Lung (tissue), 12 donors: Measurements from ENCODE around the gene BLOC1S4. TPM values are rescaled to one million over a fixed set of nuclear protein-coding genes. Genes with fewer than 3 reads are reported as not detected.

ENCODE experiments used
- ATAC-seq: fragments of 200-7000 bp; cut with Tn5 transposase; one replicate; pipeline ENCODE4 v1.9.1; 2020; ENCODE audit warnings: moderate number of reproducible peaks; ENCODE audit not compliant: insufficient read depth, low FRiP score
- DNase-seq, 3 donors: peaks; one replicate each; pipeline ENCODE4 v3.0.0-alpha.2; 2013 to 2017
- H3K27ac ChIP-seq, 2 donors: one replicate each; pipeline ENCODE4 v1.5.1; 2013; ENCODE audit warnings: mild to moderate bottlenecking in 2 of 2, moderate library complexity in 2 of 2, control low read depth in 1 of 2, inconsistent platforms in 1 of 2, low read depth in 1 of 2, low read length in 1 of 2
- H3K27me3 ChIP-seq, 3 donors: one replicate each; pipeline ENCODE4 v1.5.1; 2013; ENCODE audit warnings: low read length in 2 of 3; ENCODE audit not compliant: control insufficient read depth in 3 of 3, insufficient read depth in 3 of 3
- H3K36me3 ChIP-seq, 4 donors: one replicate each; pipeline ENCODE4 v1.5.1; 2013; ENCODE audit warnings: low read length in 4 of 4, mild to moderate bottlenecking in 1 of 4, moderate library complexity in 1 of 4; ENCODE audit not compliant: control insufficient read depth in 4 of 4, insufficient read depth in 4 of 4
- H3K4me1 ChIP-seq, 5 donors: one replicate each; pipeline ENCODE4 v1.5.1; 2013; ENCODE audit warnings: low read length in 5 of 5, mild to moderate bottlenecking in 2 of 5, moderate library complexity in 1 of 5; ENCODE audit not compliant: control insufficient read depth in 5 of 5, insufficient read depth in 5 of 5
- H3K4me3 ChIP-seq: one replicate; pipeline ENCODE4 v1.5.1; 2013; ENCODE audit warnings: mild to moderate bottlenecking, control low read depth, moderate library complexity
- H3K9ac ChIP-seq, 2 donors: one replicate each; pipeline ENCODE4 v1.5.1; 2013; ENCODE audit warnings: low read length in 2 of 2, control low read depth in 1 of 2; ENCODE audit not compliant: insufficient read depth in 1 of 2
- H3K9me3 ChIP-seq, 4 donors: one replicate each; pipeline ENCODE4 v1.5.1; 2013; ENCODE audit warnings: low read length in 3 of 4, mild to moderate bottlenecking in 1 of 4, moderate library complexity in 1 of 4; ENCODE audit not compliant: control insufficient read depth in 4 of 4, insufficient read depth in 3 of 4
- WGBS, 2 donors: extraction: QIAGEN DNeasy Blood & Tissue Kit; methylation state at CpG; one replicate each; pipeline ENCODE4 v1.1.7; 2013; 5-methylcytosine and 5-hydroxymethylcytosine counted together
- polyA plus RNA-seq, 2 donors: library from polyadenylated mRNA; stranded (reverse); fragments of 200-250 nt; gene quantifications; one replicate each; pipeline ENCODE4 v1.2.1, GENCODE V29; 2013
- total RNA-seq, 2 donors: library from RNA; depleted of rRNA in 1 of 2; stranded (reverse); fragments of >200 nt in 1 of 2; gene quantifications; one replicate each; pipeline ENCODE4 v1.2.1, GENCODE V29; 2014 to 2021
- TF ChIP-seq, protein P1 (sequence below): IDR thresholded peaks from 2 replicates; pipeline ENCODE4 v1.5.1; 2012; ENCODE audit warnings: mild to moderate bottlenecking; ENCODE audit errors: control extremely low read depth, extremely low read depth
- donor health status: control.
- donor health status: control.
- donor health status: Bipolar disorder and iron deficiency.
- donor health status: healthy.
- donor health status: DM: yes; HTN: yes; CAD: no.

BLOC1S4 gene
- total and polyA plus RNA-seq, 4 donors: 8.0 to 15.2 (median 11.6) TPM

DNA sequence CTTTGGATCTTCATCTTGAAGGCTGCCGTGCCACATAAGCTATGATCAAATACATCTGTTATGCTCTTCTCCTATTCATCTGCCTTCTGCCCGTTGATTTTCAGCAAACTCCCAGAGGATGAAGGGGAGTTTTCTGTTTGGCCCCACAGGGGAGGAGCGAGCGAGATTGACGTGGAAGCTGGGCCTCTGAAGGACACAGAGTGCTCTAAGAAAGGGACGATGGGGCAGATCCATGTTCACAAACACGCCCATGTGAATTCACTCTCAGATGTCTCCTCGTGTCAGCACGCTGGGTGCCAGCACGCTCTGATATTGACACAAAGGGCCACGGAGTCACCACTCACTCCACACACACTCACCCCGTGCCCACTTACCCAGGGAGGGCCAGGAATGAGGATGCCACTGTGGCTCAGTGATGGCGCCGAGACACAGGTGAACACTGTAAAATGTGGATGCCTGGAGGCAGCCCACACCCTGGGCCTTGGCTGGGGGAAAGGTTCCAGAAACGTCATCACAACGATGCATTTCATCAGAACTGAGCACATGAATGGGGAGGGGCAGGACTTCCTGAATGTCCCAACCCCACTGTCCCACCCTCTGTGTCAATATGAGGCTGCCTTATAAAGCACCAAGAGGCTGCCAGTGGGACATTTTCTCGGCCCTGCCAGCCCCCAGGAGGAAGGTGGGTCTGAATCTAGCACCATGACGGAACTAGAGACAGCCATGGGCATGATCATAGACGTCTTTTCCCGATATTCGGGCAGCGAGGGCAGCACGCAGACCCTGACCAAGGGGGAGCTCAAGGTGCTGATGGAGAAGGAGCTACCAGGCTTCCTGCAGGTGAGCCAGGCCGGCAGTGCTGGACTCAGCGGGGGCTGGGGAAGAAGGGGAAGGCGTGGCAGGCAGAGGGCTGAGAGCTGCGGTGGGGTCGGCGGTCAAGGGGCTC, 22.5 kb upstream of the BLOC1S4 start, which contains the start of gene S100P:
TSS of gene S100P (plus strand) at position 648 of the 946 bp plus-strand sequence. CDS start at position 703, 55 bp downstream.
- no peaks in the 10 kb centered on the region for H3K9me3 ChIP-seq
- H3K4me1 ChIP-seq: peaks cover 2 to 31% (median 19%) of the 10 kb centered on the region in 5 donors
- DNase-seq: peak in 1 of 3 donors; percentile 28
- peak within 1 kb of the TSS in 1 of 2 donors; percentile 24 for H3K9ac ChIP-seq
- H3K4me3 ChIP-seq: no peak within 1 kb of the TSS
- no peaks in the 10 kb centered on the region for H3K36me3 ChIP-seq
- H3K27ac ChIP-seq: peak within 1 kb of the TSS in 1 of 2 donors; percentile 57
- no peak for ATAC-seq
- 64 to 75% methylated on average over 29 of the region's 29 CpGs for WGBS, 2 donors
- TF ChIP-seq, protein P1, sequence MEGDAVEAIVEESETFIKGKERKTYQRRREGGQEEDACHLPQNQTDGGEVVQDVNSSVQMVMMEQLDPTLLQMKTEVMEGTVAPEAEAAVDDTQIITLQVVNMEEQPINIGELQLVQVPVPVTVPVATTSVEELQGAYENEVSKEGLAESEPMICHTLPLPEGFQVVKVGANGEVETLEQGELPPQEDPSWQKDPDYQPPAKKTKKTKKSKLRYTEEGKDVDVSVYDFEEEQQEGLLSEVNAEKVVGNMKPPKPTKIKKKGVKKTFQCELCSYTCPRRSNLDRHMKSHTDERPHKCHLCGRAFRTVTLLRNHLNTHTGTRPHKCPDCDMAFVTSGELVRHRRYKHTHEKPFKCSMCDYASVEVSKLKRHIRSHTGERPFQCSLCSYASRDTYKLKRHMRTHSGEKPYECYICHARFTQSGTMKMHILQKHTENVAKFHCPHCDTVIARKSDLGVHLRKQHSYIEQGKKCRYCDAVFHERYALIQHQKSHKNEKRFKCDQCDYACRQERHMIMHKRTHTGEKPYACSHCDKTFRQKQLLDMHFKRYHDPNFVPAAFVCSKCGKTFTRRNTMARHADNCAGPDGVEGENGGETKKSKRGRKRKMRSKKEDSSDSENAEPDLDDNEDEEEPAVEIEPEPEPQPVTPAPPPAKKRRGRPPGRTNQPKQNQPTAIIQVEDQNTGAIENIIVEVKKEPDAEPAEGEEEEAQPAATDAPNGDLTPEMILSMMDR: no peak
- no peaks in the 10 kb centered on the region for H3K27me3 ChIP-seq

DNA sequence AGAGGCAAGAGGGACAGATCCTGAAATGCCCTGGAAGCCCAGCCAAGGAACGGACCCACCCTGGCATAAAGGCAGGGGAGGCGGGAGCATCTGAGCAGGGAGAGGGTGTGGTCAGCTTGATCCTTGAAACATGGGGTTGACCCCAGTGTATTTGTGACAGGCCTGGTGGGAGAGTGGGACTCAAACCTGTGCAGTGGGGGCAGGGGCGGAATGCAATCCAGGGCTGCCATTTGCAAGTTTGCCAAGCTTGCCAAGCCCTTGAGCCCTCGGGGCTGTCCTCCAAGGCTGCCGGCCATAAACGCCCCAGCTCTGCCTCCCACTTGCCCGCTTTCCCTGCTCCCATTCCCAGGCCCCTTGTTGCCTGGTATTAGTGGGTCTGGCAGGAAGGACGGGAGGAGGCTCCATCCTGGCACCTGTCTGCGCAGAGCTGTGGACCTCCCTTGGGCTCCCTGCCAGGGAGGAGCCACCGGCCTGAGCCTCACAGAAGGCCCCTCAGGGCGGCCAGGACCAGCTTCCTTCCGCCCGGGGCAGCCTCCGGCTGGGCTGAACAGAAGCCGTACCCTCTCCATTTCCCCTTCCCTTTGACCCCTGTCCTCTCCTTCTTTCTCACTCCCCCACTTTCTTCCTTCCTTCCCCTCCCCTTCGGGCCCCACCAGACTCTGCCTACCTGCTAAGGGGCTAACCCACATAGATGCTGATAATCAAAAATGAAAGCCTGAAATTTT, 21.6 kb upstream of the BLOC1S4 start:
- ATAC-seq: no peak
- no peaks in the 10 kb centered on the region for H3K36me3 ChIP-seq
- WGBS, 2 donors: 48 to 71% methylated on average over 14 to 16 of the region's 16 CpGs

DNA sequence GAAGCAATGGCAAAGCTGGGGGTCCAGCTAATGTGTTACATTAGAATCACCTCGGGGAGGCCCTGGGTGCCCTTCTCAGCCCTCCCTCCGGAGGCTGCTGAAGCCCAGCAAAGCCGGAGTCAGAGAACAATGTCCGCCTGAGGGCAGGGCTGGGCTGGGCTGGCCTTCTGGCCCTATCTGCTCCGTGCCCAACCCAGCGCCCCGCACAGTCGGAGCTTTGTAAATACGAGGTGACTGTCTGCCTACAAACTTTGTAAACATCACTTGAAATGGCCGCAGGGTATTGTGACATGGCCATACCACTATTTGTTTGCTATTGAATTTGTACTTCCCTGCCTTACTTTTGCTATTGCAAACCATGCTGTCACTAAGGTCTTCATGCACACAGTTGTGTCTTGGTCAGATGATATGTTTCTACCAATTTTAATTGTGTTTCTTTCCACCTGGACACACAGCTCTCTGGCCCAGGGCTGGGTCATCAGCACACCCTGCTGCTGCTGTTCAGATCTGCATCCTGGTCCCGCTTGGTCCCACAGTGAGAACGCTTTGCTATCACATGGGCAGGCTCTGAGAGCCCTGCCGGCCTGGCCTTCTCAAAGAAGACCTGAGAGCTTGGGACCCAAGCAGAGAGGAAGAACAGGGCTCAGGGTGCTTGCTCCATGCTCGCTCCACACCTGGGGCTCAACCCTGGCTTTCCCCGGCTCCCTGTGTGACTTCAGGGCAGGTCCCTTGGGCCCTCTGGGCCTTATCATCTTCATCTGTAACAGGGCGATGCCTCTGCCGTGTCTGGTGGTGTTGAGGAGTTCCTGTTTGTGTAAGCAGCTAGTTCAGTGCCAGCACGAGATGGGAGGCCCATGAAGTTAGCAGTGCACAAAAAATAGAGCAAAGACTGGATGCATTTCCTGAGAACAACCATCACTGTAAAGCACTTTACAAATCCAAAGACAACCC, 20.0 kb upstream of the BLOC1S4 start:
- 41 to 51% methylated on average over 18 of the region's 18 CpGs for WGBS, 2 donors
- Histone ChIP-seq H3K4me1 (peaks cover 2 to 22% (median 13%) of the 10 kb centered on the region in 5 donors), H3K27me3 (no peaks in the 10 kb centered on the region), H3K36me3 (peaks cover 0 to 3% (median 0%) of the 10 kb centered on the region in 4 donors), H3K27ac (peak overlapping the region; percentile 67 to 80), H3K9ac (no peak overlapping the region), H3K9me3 (no peaks in the 10 kb centered on the region), H3K4me3 (no peak overlapping the region)
- DNase-seq (peak in 2 of 3 donors; percentile 24 to 50), ATAC-seq (peak; percentile 39)
- TF ChIP-seq, protein P1: no peak

More for the DNA sequence above, 21.6 kb upstream of the BLOC1S4 start:
- Histone ChIP-seq H3K9me3 (no peaks in the 10 kb centered on the region), H3K4me3 (no peak overlapping the region), H3K9ac (no peak overlapping the region), H3K27ac (peak overlapping the region in 1 of 2 donors; percentile 57), H3K27me3 (no peaks in the 10 kb centered on the region), H3K4me1 (peaks cover 2 to 25% (median 19%) of the 10 kb centered on the region in 5 donors)
- TF ChIP-seq, protein P1: no peak
- DNase-seq: peak in 1 of 3 donors; percentile 24
